HG03025 (cell line): Measurements from ENCODE around the gene SNRPD2.

Source experiments
- ATAC-seq: cut with Tn5 transposase; IDR thresholded peaks from one replicate; pipeline ENCODE4 v1.9.1; 2021; ENCODE audit warnings: mild to moderate bottlenecking, moderate library complexity; ENCODE audit not compliant: unreplicated experiment, low FRiP score

SNRPD2 gene

DNA sequence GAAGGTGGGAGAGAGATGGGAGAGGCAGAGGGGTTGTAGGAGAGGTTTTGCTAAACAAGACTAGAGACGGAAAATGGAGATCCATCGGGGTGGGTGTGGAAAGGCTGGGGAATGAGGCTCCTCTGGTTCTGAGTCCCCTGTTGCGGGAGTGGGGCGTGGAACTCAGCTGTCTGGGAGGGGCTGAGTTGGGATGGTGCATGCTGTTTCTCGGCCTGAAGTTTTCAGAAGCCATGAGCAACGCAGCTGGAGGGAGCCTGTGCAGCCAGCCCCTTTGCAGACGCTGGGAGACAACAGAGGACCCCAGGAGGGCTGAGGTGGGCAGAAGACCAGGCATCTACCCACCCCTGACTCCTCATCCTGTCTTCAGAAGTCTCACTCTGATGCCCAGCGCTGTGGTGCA is 31.1 kb downstream of the SNRPD2 start:
- ATAC-seq = no peak

DNA sequence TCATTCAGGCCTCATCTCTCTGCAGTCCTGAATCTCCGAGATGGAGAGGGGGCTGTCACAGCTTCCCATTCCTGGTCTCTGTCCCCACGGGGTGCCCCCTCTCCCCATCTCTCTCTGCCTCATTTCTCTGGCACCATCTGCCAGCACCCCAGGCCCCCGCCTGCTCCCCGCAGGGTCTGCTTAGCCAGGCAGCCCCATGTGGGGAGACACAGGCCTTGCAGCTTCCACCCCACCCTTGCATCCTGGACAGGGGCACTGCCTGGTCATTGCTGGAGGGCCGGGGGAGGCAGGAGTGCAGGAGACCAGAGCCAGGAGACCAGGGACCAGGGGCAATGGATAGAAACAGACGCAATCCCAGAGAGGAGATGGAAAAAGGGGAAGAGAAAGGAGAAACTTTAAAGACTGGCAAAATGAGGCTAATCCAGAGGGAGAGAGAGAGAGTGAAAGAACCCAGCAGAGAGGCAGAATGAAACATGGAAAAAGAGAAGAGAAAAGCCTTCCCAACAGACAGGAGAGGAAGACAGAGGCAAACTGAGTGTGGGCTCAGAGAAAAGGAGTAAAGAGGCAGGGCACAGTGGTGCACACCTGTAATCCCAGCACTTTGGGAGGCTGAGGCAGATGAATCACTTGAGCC is 32.5 kb downstream of the SNRPD2 start:
- ATAC-seq = no peak

DNA sequence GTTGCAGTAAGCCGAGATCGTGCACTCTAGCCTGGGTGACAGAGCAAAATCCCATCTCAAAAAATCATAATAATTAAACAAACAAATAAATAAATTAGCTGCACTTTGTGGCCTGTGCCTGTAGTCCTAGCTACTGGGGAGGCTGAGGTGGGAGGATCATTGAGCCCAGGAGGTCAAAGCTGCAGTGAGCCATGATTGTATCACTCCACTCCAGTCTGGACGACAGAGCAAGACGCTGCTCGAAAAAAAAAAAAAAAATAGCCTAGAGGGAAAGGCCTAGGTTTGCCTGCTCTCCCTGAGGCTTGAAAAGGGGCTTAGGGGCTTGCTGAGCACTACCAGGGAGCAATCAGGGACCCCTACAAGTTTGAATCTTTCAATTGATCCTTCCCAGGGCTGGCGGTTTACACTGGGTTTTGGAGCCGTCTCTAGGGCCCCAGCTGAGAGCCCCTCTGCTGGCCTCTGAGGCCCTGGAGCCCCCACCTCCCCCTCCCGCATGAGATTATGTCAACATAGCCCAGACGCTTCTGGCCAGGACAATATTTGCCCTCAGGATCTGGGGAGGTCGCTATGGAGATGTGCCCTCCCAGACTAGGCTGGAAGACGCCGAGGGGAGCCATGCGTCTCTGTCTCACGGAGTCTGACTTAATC is 34.1 kb downstream of the SNRPD2 start:
- no peak for ATAC-seq

DNA sequence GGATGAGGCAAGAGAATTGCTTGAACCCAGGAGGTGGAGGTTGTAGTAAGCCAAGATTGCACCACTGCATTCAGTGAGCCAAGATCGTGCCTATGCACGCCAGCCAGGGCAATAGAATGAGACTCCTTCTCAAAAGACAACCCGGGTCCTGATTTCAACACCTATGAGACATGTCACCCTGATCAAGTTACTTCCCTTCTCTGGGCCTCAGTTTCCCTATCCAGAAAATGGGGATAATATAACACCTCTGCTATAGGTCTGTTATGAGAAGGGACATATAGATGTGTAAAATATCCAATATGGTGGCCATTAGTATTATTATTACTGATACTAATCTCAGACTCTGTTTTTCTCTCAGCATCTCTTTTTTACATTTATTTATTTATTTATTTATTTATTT is 36.7 kb downstream of the SNRPD2 start:
- ATAC-seq = no peak

DNA sequence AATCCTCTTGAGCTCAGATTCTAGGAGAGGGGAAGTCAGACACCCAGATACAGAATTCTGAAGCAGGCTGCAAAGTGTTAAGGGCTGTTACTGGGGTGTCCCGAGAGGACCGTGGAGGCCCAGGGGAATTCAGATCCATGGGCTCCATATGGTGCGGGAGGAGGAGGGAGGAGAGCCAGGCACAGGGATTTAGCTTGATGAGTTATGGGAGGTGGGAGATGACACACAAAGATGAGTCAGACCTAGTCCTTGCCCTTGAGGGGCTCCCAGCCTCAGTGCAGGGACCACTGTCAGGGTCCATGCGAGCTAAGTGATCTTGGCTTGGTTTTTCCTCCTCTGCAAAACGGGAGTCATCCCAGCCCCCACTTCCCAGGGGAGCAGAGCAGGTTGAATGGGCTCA is 38.1 kb downstream of the SNRPD2 start:
- ATAC-seq = no peak

DNA sequence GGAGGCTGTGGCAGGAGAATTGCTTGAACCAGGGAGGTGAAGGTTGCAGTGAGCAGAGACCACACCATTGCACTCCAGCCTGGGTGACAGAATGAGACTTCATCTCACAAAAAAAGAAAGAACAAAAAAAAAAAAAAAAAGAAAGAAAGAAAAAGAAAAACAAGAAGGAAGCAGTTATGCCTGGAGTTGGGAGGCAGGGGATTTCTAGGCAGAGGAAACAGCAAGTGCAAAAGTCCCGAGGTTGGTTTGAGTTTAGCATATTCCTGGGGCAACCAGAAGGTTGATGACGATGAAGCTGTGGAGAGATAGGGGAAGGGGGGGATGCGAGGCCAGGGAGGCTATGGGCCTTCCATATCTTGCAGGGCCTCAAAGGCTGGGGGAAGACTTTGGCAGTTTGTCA is 41.0 kb downstream of the SNRPD2 start:
- no peak for ATAC-seq

DNA sequence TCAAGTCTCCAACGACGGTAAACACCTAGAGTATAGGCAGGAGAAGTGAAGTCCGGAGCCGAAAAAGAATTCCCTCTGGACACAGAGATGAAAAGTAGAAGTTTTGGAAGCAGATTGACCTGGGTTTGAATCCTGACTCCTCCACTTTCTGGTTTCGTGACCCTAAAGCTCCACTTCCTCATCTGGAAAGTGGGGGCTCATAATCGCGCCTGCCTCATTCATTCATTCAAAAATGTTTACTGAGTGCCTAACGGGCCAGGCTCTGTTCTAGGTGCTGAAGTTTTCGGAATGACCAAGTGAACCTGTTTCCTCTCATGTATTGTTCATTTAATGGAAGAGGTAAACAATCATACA is 45.4 kb downstream of the SNRPD2 start:
- ATAC-seq = no peak

DNA sequence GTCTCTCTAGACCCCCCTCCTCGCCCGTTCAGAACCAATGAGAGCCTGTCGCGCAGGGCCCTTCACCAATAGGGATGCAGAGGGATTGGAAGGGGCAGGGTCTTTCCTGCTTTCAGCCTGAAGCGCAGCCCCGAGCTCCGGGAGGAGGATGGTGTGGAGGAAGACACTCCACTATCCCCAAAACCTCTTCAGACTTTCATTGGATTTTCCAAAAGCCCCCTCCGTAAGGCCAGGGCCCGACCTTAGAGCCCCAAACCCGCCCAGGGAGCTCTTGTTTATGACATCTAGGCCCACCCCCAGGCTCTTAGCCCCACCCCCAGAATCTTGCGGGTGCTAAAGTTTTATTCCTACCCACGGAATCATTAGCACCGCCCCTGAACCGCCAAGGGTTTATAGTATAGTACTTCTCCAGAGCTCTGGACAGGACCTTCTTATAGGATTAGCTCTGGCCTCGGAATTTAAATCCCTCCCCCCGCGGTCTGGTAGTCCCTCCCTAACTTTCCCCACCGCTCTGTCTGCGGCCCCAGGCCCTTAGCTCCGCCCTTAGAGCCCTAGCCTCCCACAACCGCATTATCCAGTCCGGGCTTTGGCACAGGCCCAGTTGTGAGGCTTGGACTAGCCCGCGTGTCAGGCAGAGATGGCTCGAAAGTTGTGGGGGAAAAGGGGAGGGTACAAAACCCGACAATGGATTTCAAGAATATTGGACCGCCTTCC is 46.0 kb downstream of the SNRPD2 start:
- ATAC-seq = peak; percentile 36

DNA sequence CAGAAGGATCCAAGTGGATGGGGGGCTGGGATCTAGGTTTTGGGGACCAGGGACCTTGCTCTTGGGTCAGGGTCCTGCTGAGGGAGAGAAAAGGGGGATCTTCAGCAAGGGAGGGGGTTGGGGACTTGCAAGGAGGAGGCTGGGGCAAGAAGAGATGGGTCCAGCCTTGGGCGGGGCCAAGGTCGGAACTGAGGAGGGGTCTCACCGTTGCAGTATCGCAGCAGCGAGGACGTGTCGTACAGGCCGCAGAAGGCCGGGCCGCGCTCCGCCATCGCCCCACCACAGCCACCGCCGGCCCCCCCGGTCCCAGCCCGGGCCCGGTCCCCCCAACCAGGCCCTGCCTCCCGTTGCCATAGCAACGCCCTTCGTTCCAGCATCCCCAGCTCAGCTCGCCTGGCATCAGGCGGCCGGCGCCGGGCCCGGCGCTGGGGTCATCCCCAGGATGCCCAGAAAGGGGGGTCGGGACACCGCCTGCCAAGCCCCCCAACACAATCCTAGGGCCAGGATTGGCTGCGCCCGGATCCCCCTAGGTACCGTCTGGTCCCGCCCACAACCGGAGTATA is 46.6 kb downstream of the SNRPD2 start:
- no peak for ATAC-seq

DNA sequence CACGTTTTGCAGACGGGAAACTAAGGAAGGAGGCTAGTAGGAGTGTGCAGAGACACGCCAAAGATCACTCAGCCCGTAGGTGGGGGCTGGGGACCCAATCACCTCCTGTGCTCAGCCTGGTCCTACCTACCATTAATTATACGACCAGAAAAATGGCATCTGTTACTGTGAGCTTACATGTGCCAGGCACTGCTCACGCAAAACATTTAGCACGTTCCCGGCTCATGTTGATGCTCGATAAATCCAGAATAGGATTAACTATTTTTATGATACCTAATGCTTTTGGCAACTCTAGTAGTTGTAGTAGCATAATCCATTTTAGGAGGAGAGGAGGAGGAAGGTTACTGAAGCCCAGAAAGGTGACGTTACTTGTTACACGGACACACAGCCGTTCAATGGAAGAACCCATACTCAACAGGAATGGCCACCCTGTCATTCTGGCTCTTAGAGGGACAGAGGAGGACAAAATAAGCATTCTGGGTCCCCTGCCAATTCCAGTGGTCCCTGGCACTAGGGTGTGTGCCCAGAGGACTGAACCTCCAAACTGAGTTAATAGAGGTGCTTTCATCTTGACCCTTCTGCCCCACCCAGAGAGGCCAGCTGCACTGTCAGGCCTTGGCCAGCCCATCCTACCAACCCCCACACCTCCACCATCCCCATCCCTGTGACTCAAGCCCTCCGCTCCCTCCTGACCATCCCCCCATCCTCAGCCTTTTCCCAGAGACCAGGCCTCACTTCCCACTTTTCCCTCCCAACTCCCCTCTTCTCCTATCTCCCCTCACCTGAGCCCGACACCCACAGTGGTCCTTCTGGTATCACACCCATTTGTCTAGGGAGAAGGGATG is 47.6 kb downstream of the SNRPD2 start:
- ATAC-seq = no peak

DNA sequence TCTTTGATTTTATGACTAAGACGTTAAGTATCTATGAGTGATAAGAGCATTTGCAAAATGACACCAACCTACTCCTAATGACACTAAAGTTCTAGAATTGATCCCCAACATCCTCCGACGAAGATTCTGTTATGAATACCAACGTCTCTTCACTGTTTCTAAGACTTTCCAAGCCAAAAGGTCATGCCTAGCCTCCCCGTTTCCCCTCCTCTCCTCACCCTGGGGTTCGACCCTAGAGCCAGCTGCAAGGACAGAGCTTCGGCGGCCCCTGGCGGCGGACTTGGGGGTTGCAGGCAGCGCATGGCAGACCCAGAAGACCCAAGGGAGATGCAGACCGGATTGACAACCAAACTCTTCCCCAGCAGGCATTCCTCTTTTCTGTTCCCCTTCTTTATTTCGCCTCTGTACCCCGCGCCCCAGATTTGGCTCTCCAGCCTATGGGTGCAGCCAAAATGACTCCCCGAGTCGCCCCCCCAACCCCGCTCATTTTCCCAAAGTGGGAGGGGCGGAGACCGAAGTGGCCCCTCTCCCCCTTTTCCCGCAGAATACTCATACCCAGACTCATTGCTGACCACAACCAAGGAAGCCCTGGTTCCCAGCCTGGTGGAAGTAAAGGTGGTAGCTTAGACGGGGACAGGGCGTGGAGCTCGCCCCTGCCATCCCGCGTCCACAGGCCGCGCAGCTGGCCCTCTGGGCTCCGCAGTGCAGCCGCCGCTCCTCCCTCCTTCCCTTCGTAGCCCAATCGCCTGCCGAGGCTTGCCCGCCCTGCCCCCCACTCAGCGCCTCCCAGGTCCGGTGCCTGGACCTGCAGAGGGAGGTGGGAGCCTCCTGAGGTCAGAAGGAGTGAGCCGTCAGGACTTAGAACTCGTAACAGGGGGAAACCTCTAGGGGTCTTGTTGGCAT is 48.5 kb downstream of the SNRPD2 start:
- no peak for ATAC-seq

DNA sequence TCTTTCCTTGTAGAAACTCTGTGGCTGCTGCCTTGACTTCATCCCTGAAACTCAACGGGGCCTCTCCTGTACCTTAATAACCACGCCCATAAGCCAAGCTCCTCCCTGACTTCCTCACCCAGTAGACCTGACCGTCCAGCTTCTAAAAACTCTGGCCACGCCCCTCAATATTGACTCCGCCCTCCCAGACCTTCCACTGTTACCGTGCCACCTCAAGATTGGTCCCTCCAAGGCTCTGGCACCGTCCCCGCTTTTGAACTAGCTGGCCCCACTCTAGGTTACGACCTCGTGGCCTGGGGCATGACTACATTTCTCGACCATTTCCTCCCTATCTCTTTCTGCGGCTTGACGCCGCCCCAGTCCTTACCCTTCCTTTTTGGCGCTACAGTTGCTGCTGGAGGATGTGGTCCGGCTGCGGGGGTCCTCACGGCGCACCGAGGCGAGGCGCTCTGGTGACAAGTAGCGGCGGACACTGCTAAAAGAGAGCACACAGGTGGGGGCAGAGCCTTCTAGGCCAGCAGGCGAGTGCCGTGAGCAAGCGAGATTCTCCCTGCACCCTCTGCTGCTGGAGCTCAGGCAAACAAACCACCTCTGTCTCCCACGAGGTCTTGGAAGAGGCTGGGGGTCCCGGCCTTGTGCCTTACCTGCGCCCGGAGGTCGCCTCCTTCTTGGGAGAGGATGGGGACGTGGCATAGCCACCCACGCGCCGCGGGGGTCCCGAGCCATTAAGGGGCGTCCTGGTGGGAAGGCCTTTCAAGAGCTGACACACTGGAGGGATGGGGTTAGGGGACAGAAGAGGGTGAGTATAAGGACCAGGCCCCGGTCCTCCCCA is 50.3 kb downstream of the SNRPD2 start:
- ATAC-seq = peak; percentile 29

DNA sequence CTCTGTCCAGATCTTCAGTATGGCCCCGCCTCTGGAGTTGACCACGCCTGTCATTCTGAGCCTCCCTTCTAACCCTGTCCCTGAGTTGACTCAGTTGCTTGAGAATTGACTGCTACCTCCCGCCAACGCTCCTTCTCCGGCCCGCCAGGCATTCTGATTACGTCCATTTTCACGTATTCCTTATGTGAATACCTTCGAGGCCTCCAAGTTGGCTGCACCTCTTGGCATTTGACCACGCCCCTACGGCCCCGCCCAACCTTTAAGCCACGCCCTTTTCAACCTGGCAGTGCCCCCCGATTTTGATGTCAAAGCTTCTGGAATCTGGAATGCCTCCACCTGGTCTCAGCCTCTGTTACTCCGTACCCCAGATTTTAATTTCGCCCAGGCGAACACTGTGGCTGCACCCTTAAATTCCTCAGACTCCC is 50.9 kb downstream of the SNRPD2 start:
- ATAC-seq = no peak

DNA sequence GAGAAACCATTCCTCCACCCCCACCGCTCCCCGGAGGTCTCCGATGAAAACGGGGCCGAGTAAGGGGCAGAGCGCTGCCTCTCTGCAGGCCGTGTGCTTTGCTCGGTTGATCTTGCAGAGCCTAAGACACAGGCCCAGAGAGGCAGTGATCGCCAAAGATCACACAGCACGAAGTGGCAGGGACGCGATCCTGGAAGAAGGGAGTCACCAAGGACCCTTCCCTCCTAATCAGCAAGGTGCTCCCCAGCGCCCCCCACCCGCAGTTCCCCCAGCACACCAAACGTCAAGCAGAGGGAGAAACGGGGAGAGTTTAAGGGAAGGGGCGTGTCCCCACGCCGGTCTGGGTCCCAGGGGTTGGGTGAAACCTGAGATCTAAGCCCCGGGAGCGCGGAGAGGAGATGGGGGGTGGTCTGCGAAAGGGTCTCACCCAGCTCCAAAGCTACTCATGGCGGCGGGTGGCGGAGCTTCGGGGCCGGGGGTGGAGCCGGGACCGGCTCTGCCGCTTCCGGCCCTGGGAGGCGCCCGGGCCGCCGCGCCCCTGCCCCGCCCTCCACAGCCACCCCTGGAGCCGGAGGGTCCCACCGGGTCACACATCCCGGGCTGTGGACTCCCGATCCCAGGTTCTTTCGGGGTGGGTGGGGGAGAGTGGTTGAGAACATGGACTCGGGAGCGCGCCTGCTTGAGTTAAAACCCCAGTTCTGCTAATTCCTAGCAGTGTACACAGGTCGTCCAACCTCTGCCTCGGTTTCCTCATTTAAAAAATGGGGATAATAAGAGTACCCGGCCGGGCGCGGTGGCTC is 52.6 kb downstream of the SNRPD2 start, which contains the start of gene EML2:
EML2 (minus strand) TSS at position 468 of the 800 bp plus-strand sequence; CDS start at position 447, 21 bp downstream.
- ATAC-seq = no peak

DNA sequence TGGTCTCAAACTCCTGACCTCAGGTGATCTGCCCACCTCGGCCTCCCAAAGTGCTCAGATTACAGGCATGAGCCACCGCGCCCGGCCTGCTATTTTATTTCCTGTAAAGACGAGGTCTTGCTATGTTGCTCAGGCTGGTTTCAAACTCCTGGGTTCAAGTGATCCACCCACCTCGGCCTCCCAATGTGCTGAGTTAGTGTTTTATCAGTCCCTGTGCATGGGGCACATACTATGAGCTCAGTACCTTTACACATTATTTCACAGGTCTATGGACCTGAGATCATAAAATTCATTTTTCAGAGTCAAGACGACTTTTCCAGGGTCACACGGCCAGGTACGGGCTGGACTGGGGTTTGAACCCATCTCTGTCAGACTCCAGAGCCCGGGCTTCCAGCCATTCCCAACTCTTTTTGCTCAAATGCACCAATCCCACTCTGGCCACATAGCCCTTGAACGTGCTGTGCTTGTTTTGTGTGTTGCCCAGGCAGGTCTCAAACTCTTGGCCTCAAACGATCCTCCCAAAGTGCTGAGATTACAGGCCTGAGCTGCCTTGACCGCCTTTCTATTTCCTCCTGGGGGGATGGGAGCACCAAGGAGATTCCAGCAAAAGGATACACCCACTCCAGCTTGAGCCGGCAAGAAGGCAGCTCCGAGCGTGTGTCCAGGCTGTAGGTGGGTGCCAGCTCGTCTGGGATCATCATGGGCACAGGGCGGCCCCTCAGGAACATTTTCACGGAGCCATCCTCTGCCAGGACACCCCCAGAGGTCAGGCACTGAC is 53.7 kb downstream of the SNRPD2 start:
- ATAC-seq = no peak
